GM12892 (cell line): ENCODE data around the gene CDH23.

Source experiments
- POLR2A ChIP-seq: IDR thresholded peaks from 2 replicates; pipeline ENCODE4 v1.6.1; 2011; ENCODE audit warnings: low read depth, low read length, control low read depth
- POLR2AphosphoS5 ChIP-seq: IDR thresholded peaks from 2 replicates; pipeline ENCODE4 v1.6.1; 2011; ENCODE audit warnings: low read depth, low read length, control low read depth
- TAF1 ChIP-seq: IDR thresholded peaks from 2 replicates; pipeline ENCODE4 v1.6.1; 2011; ENCODE audit warnings: low read depth, mild to moderate bottlenecking, control low read depth, low read length, borderline replicate concordance

- TF ChIP-seq POLR2A (no peak), POLR2AphosphoS5 (no peak), TAF1 (no peak)
Observed at GRCh38 chr10:71687077-71687476, 290.4 kb downstream of the CDH23 start.
